Erythroblast (primary cell): ENCODE results near the gene CERS6.

Experiments used
- GATA1 ChIP-seq: IDR thresholded peaks from 2 replicates; pipeline ENCODE4 v1.6.1; 2011; ENCODE audit warnings: low read depth, mild to moderate bottlenecking, control low read depth, low read length, moderate library complexity
- POLR2A ChIP-seq: IDR thresholded peaks from 2 replicates; pipeline ENCODE4 v1.6.1; 2011; ENCODE audit warnings: mild to moderate bottlenecking, low read length

- no peak for TF ChIP-seq POLR2A
- no peak for TF ChIP-seq GATA1
Observed at GRCh38 chr2:168469281-168469988, 13.4 kb downstream of the CERS6 start.
